Cardiac septum (tissue), 1 donor: ENCODE results near the gene TMEM129. TPM values are rescaled to one million over a fixed set of nuclear protein-coding genes. Genes with fewer than 3 reads are reported as not detected.

Experiments used
- DNase-seq: peaks from one replicate; pipeline ENCODE4 v3.0.0-alpha.2; 2020; ENCODE audit warnings: low spot score
- intact Hi-C: fragments of 100-400 bp; cut with DNase I; formaldehyde crosslinking; loops from one replicate; pipeline ENCODE4 v1.14.0; 2022
- long read RNA-seq: library from polyadenylated mRNA; unstranded; transcript quantifications from one replicate; pipeline ENCODE4 v2.0.0, GENCODE V29; 2021
- total RNA-seq: library from RNA; stranded (reverse); fragmentation: NEBNext Ultra II Directional; extraction: Animal tissue kit (Norgen Biotek cat#: 25700); gene quantifications from one replicate; pipeline ENCODE4 v1.2.1, GENCODE V29; 2021
- donor health status: DM: no; HTN: no; CAD: no.

TMEM129 gene
- 38.1 TPM for total RNA-seq
- long read RNA-seq, transcript TMEM129-201 (3 exons, 2,678 nt) = minor isoform, 5 of 122 reads
- long read RNA-seq, transcript TMEM129-204 (2 exons, 958 nt) = minor isoform, 9 of 122 reads
- long read RNA-seq, transcript TMEM129-202 (4 exons, 2,810 nt) = major isoform, 44 of 122 reads
- long read RNA-seq, partial matches to known transcripts = 34 of 122 reads
- long read RNA-seq, other reads (novel, unspliced or antisense) = 26 of 122 reads

- intact Hi-C loops = loop anchor here (1.0 kb wide), 1 partner anchor 9 kb away; the partner anchor contains the start of gene SLBP
- peak; percentile 95 for DNase-seq
These were observed at the start of gene TMEM129, which contains the start of gene TACC3 for GRCh38 chr4:1721003-1721665. Gene TMEM129, minus strand, starts transcription at chr4:1721323. Its CDS starts 486 bp downstream, at chr4:1720837. Gene TACC3, plus strand, starts transcription at chr4:1721521. Its CDS starts 1,901 bp downstream, at chr4:1723422.

DNA sequence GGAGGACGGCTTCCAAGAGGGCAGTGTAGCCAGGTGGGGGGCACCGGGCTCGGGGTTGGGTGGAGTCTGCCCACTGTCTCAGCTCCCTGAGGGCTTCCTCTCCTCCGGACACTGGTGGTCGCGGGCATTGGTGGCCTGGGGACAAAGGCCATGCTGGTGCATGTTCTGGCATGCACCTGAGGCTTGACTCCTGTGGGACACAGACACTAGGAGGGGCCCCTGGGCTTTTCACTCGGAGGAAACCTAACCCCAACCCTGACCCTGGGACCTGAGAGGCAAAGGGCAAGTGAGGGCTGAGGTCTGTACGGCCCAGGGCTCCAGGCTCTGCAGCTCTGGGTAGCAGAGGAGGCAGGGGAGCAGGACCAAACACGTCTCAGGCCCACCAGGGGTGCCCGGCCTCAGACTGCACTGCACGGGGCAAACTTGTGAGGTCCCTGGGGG lies 49.7 kb upstream of the TMEM129 start:
- DNase-seq = no peak
- intact Hi-C loops = no loop called here

DNA sequence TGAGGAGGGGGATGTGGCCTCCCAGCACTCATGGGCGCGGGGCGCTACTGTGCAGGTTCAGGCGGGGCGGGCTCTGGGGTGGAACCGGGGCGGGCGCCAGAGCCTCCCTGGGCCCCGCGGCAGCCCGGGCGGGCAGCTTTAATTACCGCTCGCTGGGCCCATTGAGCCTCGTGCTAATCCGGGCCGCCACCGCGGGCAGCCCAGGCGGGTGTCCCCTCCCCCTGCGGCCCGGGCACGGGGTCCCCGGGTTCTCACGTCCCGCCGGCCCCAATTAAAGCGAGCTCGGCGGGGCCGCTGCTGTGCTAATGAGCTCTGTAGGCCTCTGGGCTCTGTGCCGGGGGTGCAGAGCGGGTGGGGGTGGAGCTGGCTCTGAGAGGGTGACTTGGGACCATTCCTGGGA lies 49.1 kb upstream of the TMEM129 start:
- intact Hi-C loops = no loop called here
- no peak for DNase-seq

DNA sequence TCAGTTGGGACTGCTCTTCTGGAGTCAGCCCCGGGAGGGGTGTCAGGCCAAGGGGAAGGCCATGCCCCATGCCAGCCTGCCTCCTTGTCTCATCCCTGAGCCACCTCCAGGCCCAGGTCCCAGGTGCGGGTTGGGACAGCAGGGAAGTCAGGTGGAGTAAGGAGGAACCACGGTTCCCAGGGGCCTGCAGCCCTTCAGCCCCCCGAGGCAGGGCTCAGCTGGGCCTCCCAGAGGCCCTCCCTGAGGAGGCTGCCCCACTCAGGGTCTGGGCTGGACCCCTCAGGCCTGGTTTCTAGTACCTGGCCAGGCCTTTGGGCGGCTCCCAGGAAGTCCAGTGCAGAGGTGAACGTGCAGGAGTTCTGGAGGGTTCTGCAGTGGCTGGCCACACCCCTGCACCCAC lies 48.6 kb upstream of the TMEM129 start:
- intact Hi-C loops = no loop called here

GRCh38 chr4:1768367-1769034 lies 47.4 kb upstream of the TMEM129 start:
- no peak for DNase-seq
- intact Hi-C loops = no loop called here

More for the DNA sequence above, 48.6 kb upstream of the TMEM129 start:
- DNase-seq = no peak

DNA sequence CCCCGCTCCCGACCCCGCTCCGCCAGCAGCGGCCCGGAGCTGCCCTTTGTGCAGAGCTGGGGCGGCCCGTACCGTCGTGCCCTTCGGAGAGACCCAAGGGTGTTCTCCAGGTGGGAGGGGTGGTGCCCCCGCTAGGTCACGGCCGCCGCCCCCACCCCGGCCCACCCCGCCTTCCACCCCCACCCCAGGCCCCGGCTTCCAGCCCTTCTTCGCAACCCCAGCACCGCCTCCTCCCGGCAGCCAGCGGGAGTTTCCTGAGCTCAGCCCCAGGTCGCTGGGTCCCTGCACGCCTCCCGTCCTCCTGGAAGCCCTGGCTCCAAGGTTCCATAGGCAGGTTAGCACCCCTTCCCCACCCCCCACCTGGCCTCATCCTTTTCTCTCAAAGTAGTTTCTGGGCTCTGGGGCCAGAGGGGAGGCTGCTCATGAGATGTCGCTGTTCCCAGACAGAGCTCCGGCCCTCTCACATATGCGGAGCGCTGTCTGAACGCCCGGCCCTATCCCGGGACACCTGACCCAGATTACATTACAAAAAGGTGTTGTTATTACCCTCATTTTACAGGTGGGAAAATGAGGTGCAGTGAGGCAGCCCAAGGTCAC lies 46.7 kb upstream of the TMEM129 start:
- DNase-seq = no peak
- intact Hi-C loops = no loop called here

GRCh38 chr4:1767061-1767769 lies 46.1 kb upstream of the TMEM129 start:
- intact Hi-C loops = no loop called here
- no peak for DNase-seq

GRCh38 chr4:1766106-1767060 lies 45.3 kb upstream of the TMEM129 start:
- DNase-seq = no peak
- intact Hi-C loops = no loop called here

- DNase-seq = no peak
- intact Hi-C loops = no loop called here
These were observed 44.4 kb upstream of the TMEM129 start for GRCh38 chr4:1765409-1766072.

DNA sequence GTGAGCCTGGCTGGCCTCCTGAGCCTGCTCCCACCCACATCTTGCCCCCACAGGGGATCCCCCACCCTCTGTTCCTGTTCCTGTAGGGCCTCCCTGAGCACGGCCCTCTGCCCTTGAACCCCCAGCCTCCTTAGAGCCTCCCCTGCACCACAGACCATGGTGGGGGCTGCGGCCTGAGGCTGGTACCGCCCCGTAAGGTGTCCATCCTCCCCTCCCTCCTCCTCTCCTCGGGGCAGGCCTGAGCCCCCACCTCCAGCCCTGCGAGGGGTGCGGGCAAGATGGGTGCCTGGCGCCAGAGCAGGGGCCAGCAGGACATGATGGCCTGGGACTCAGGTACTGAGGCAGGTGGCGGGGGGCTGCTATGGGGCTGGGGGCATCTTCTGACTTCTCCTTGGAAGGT lies 43.5 kb upstream of the TMEM129 start:
- intact Hi-C loops = no loop called here
- no peak for DNase-seq

GRCh38 chr4:1763550-1764080 lies 42.5 kb upstream of the TMEM129 start:
- intact Hi-C loops = no loop called here
- no peak for DNase-seq

DNA sequence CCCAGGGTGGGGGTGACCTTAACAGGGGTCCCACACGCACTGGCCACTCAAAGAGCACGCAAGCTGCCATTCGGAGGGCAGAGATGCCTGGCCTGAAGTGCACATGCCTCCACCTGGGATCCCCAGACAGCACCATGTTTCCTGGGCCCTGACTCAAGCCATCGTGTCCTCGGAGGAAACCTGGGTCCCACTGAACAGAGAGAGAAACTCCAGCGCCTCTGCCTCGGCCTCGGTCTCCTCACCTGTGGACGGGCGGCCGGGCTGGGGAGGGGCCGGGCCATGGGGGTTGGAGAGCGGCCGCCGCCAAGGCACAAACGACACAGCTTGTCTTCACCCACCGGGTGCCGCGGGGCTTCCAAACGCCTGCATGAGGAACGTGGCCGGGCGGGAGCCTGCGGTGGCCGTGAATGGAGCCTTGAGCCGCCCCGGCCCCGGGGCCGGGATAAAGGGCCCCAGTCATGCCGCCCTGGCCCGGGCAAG lies 42.0 kb upstream of the TMEM129 start:
- intact Hi-C loops = no loop called here
- no peak for DNase-seq

DNA sequence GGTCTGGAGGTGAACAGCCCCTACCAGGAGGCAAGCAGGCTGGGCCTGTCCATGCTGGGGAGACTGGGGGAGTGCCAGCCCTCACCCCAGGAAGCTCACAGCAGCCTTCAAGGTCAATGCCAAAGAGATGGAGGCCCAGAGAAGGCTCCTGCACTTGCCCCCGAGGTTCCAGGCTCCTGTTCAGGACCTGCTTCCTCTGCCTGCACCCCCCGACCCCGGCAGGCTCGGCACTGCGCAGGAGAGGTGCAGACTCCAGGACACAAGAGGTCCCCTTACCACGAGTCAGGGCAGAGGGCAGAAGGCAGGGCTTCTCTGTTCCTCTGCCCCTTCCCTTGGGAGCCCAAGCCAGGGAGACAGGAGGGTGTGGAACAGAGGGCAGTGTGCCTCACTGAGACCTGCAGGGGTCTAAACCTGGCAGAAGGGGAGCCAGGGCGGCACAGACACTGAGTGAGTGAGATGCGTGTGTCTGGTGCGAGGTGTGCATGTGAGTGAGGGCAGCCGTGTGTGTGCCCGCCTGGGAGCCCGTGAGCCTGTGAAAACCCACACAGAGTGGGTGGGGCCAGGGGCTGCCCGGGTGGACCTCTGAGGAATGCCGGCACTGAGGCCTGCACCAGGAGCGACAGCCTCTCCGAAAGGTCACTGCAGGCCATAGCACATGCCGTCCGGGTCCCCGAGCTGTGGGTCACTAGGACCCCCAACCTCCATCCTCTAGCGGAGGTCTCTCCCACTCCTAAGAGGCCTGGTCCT lies 41.3 kb upstream of the TMEM129 start:
- no peak for DNase-seq
- intact Hi-C loops = no loop called here

- intact Hi-C loops = no loop called here
- DNase-seq = no peak
These were observed 40.1 kb upstream of the TMEM129 start for GRCh38 chr4:1761130-1761689.

DNA sequence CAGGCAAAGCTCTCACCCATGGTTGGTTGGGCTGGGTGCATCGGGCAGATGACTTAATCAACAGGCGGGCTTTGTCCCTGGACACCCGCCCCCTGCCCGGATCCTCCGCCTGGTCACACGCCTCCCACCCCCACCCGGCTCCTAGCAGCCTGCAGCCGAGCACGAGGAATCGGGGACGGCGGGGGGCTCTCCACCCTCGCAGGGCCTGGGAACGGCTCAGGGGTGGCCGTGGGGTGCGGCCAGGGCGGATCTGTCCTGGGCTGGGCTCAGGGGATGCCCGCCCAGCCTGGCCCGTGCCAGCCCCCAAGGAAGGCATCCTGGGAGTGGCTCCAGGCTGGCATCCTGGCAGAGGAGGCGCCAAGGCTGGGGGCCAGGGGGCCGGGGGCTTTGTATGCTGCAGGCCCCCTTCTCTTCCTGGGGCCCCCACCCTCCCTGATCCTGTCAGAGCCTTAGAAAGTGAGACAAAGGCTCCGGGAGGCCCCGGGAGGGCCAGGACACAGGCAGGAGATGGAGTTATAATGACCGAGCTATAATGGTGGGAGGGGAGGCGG lies 39.5 kb upstream of the TMEM129 start:
- intact Hi-C loops = no loop called here

DNA sequence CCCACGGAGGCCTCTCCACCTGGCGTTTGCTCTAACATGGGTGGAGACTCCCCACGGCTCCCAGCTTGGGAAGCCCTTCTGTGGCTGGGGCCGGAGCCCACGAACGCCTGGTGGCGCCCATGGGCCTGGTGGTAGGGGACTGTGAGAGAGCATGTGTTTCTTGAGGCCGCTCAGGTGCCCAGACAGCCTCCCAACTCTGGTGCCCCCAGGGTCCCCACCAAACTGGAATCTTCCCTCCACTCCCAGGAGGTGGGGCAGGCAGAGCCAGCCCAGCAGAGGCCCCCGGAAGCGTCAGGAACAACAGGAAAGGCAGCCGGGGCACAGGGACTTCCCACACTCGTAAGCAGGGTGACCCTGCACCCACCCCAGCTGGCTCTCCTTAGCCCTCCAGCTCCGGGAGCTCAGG lies 38.7 kb upstream of the TMEM129 start:
- no peak for DNase-seq
- intact Hi-C loops = no loop called here

More for the DNA sequence above, 39.5 kb upstream of the TMEM129 start:
- no peak for DNase-seq
